B cell (primary cell): Measurements from ENCODE around the gene RCN2. TPM values are rescaled to one million over a fixed set of nuclear protein-coding genes. Genes with fewer than 3 reads are reported as not detected.
"Not testable (repeated sequence)": the region's sequence is repeated elsewhere in the genome, so short reads cannot be mapped to it uniquely, and the experiment has no call there.

Source experiments
- ATAC-seq: fragments of 200-7000 bp; cut with Tn5 transposase; one replicate; pipeline ENCODE4 v1.10.0; 2021; ENCODE audit warnings: low read depth, mild to moderate bottlenecking, moderate number of reproducible peaks, moderate library complexity
- CTCF ChIA-PET: fragments of 350-600 bp; sonication (Branson Sonifier 250); formaldehyde crosslinking; loops from one replicate; lab custom pipeline; 2021; ENCODE audit warnings: antibody characterized with exemption, inconsistent platforms; lab: Charles Lee
- POLR2A ChIA-PET: fragments of 350-600 bp; sonication (Branson Sonifier 250); formaldehyde crosslinking; loops from one replicate; lab custom pipeline; 2021; ENCODE audit warnings: antibody characterized with exemption; lab: Charles Lee
- DNase-seq: peaks from one replicate; pipeline ENCODE4 v3.0.0; 2013
- H2AFZ ChIP-seq: 2 replicates; pipeline ENCODE4 v1.6.1; 2012; ENCODE audit warnings: mild to moderate bottlenecking, low read depth, low read length; ENCODE audit not compliant: insufficient read depth, poor library complexity, severe bottlenecking
- H3K27ac ChIP-seq, 2 donors: 1 replicate in 1 of 2; 2 replicates in 1 of 2; pipeline ENCODE4 v1.5.1; 2012 to 2013; ENCODE audit warnings: low read length in 2 of 2, mild to moderate bottlenecking in 2 of 2, moderate library complexity in 1 of 2
- H3K27me3 ChIP-seq, 4 experiments: fragments of 200-600 bp in 1 of 4; sonication (generic) in 1 of 4; replicated peaks in 1 of 4; 1 replicate in 2 of 4; 2 replicates in 2 of 4; pipeline versions ENCODE4 v1.6.1 to v1.7.0; 2013 to 2016; ENCODE audit warnings: low read length in 3 of 4, mild to moderate bottlenecking in 2 of 4, mixed read lengths in 1 of 4, moderate library complexity in 1 of 4; ENCODE audit not compliant: insufficient read depth in 4 of 4, control insufficient read depth in 3 of 4; ENCODE audit errors: control extremely low read depth in 1 of 4
- H3K36me3 ChIP-seq, 2 experiments: replicated peaks in 1 of 2; 1 replicate in 1 of 2; 2 replicates in 1 of 2; pipeline versions ENCODE4 v1.6.1 to v1.7.1; 2013; ENCODE audit warnings: low read length in 1 of 2; ENCODE audit not compliant: insufficient read depth in 2 of 2, control insufficient read depth in 1 of 2; ENCODE audit errors: control extremely low read depth in 1 of 2, extremely low read depth in 1 of 2
- H3K4me1 ChIP-seq, 2 donors: fragments of 200-600 bp in 1 of 2; sonication (generic) in 1 of 2; 1 replicate in 1 of 2; 2 replicates in 1 of 2; pipeline versions ENCODE4 v1.5.1 to v1.6.1; 2013 to 2017; ENCODE audit warnings: low read length in 2 of 2; ENCODE audit not compliant: control insufficient read depth in 2 of 2, insufficient read depth in 2 of 2
- H3K4me2 ChIP-seq: replicated peaks from 2 replicates; pipeline ENCODE3; 2012; ENCODE audit warnings: mild to moderate bottlenecking, low read depth, low read length; ENCODE audit not compliant: poor library complexity, severe bottlenecking
- H3K4me3 ChIP-seq, 5 experiments: fragments of 200-600 bp in 1 of 5; sonication (generic) in 1 of 5; 1 replicate in 3 of 5; 2 replicates in 2 of 5; pipeline versions ENCODE4 v1.5.1 to v1.7.0; 2011 to 2016; ENCODE audit warnings: low read length in 4 of 5, mild to moderate bottlenecking in 4 of 5, low read depth in 2 of 5, control low read depth in 1 of 5, moderate library complexity in 1 of 5; ENCODE audit not compliant: insufficient read depth in 1 of 5; ENCODE audit errors: control extremely low read depth in 1 of 5, extremely low read depth in 1 of 5
- H3K79me2 ChIP-seq: fragments of 200-600 bp; sonication (generic); one replicate; pipeline ENCODE4 v1.6.0; 2016; ENCODE audit warnings: low read length; ENCODE audit not compliant: control insufficient read depth, insufficient read depth
- H3K9ac ChIP-seq: fragments of 200-600 bp; sonication (generic); 2 replicates; pipeline ENCODE4 v1.6.1; 2017; ENCODE audit warnings: mild to moderate bottlenecking, low read length, moderate library complexity
- H3K9me3 ChIP-seq, 3 donors: one replicate each; pipeline versions ENCODE4 v1.6.1 to v1.7.1; 2013; ENCODE audit warnings: low read length in 2 of 3; ENCODE audit not compliant: control insufficient read depth in 2 of 3, insufficient read depth in 1 of 3; ENCODE audit errors: control extremely low read depth in 1 of 3
- H4K20me1 ChIP-seq: 2 replicates; pipeline ENCODE4 v1.6.0; 2012; ENCODE audit warnings: mild to moderate bottlenecking, low read length; ENCODE audit not compliant: insufficient read depth, control insufficient read depth, poor library complexity, severe bottlenecking
- H3K27ac Mint-ChIP-seq: one replicate; pipeline ENCODE4 v1.8.0; 2021; ENCODE audit warnings: mixed read lengths
- H3K27me3 Mint-ChIP-seq: one replicate; pipeline ENCODE4 v1.8.0; 2021; ENCODE audit warnings: mixed read lengths
- H3K4me1 Mint-ChIP-seq: one replicate; pipeline ENCODE4 v1.8.0; 2021; ENCODE audit warnings: mixed read lengths
- H3K4me3 Mint-ChIP-seq: one replicate; pipeline ENCODE4 v1.8.0; 2021; ENCODE audit warnings: mixed read lengths
- H3K9me3 Mint-ChIP-seq: one replicate; pipeline ENCODE4 v1.8.0; 2022; ENCODE audit warnings: mixed read lengths; ENCODE audit not compliant: insufficient read depth
- WGBS: methylation state at CpG from one replicate; pipeline ENCODE4 v1.1.5; 2013; ENCODE audit warnings: missing lambda C conversion rate; ENCODE audit not compliant: insufficient coverage; 5-methylcytosine and 5-hydroxymethylcytosine counted together
- intact Hi-C: fragments of 100-400 bp; cut with micrococcal nuclease; formaldehyde crosslinking; loops from one replicate; pipeline ENCODE4 v1.10.0; 2022
- polyA plus RNA-seq: library from polyadenylated mRNA; depleted of rRNA; stranded (reverse); fragments of >200 nt; gene quantifications from 2 replicates; pipeline ENCODE4 v1.2.3, GENCODE V29; 2012
- total RNA-seq, 2 donors: library from RNA; stranded (reverse); fragments of 120-200 nt in 1 of 2; gene quantifications; 1 replicate in 1 of 2; 2 replicates in 1 of 2; pipeline versions ENCODE4 v1.2.3 to v1.2.4, GENCODE V29; 2013 to 2022

RCN2 gene
- total and polyA plus RNA-seq, 2 donors (not counting 1 experiment from before 2014, with no cell fraction given), result 16.7 to 27.8 TPM

DNA sequence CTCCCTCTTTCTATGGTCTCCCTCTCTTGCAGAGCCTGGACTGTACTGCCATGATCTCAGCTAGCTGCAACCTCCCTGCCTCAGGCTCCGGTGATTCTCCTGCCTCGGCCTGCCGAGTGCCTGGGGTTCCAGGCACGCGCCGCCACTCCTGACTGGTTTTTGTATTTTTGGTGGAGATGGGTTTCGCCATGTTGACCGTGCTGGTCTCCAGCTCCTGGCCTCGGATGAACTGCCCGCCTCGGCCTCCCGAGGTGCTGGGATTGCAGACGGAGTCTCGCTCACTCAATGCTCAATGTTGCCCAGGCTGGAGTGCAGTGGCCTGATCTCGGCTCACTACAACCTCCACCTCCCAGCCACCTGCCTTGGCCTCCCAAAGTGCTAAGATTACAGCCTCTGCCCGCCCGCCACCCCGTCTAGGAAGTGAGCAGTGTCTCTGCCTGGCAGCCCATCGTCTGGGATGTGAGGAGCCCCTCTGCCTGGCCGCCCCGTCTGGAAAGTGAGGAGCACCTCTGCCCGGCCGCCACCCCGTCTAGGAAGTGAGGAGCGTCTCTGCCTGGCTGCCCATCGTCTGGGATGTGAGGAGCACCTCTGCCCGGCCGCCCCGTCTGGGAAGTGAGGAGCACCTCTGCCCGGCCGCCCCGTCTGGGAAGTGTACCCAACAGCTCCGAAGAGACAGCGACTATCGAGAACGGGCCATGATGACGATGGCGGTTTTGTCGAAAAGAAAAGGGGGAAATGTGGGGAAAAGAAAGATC, 32.2 kb upstream of the RCN2 start:
- H3K4me3 Mint-ChIP-seq, result not testable (repeated sequence)

DNA sequence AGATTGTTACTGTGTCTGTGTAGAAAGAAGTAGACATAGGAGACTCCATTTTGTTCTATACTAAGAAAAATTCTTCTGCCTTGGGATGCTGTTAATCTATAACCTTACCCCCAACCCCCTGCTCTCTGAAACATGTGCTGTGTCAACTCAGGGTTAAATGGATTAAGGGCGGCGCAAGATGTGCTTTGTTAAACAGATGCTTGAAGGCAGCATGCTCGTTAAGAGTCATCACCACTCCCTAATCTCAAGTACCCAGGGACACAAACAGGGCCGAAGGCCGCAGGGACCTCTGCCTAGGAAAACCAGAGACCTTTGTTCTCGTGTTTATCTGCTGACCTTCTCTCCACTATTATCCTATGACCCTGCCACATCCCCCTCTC, 31.6 kb upstream of the RCN2 start:
- peaks cover 26% of the 10 kb centered on the region for H3K4me1 Mint-ChIP-seq
- H3K27ac ChIP-seq, H3K9me3 ChIP-seq, H2AFZ ChIP-seq, H3K9me3 Mint-ChIP-seq, DNase-seq, H3K27me3 ChIP-seq, H3K9ac ChIP-seq, H3K27ac Mint-ChIP-seq, H3K4me3 ChIP-seq, CTCF ChIA-PET, H3K27me3 Mint-ChIP-seq, H3K4me2 ChIP-seq, H4K20me1 ChIP-seq, POLR2A ChIA-PET, H3K36me3 ChIP-seq, H3K4me3 Mint-ChIP-seq, ATAC-seq: not testable (repeated sequence)
- intact Hi-C loops, result loop anchor here (10.0 kb wide), 1 partner anchor 95 kb away; the partner anchor contains the start of gene PSTPIP1
- WGBS, result no CpG with 5 or more reads among the region's 6 CpGs
- peaks cover 48% of the 10 kb centered on the region for H3K79me2 ChIP-seq
- peaks cover 17 to 18% of the 10 kb centered on the region in 2 donors for H3K4me1 ChIP-seq

More for the DNA sequence above, 32.2 kb upstream of the RCN2 start:
- intact Hi-C loops, H3K9me3 Mint-ChIP-seq, H3K27me3 ChIP-seq, H3K27ac ChIP-seq, ATAC-seq, H3K27ac Mint-ChIP-seq, H3K4me2 ChIP-seq, H3K27me3 Mint-ChIP-seq, H4K20me1 ChIP-seq, POLR2A ChIA-PET, DNase-seq, H2AFZ ChIP-seq, H3K36me3 ChIP-seq, H3K9me3 ChIP-seq, H3K9ac ChIP-seq, H3K4me3 ChIP-seq: not testable (repeated sequence)
- H3K79me2 ChIP-seq, result peaks cover 49% of the 10 kb centered on the region
- WGBS, result 93% methylated on average over 24 of the region's 39 CpGs
- H3K4me1 Mint-ChIP-seq, result peaks cover 24% of the 10 kb centered on the region
- peaks cover 12 to 15% of the 10 kb centered on the region in 2 donors for H3K4me1 ChIP-seq
- CTCF ChIA-PET, result interaction anchor here (0.9 kb wide), 1 partner anchor 132 kb away, joined by 3 read pairs; no protein-coding TSS in a partner anchor
